Loucy (cell line): ENCODE measurements around the gene RGS3.

Experiments used
- H2AFZ ChIP-seq: fragments of 200-600 bp; sonication (generic); 2 replicates; pipeline ENCODE4 v1.6.0; 2016; ENCODE audit warnings: antibody characterized with exemption, mild to moderate bottlenecking, low read length, moderate library complexity
- H3F3A ChIP-seq: fragments of 200-600 bp; 2 replicates; pipeline ENCODE4 v1.6.0; 2016; ENCODE audit warnings: antibody characterized with exemption, low read depth, mild to moderate bottlenecking
- H3K27me3 ChIP-seq: fragments of 200-600 bp; sonication (generic); 2 replicates; pipeline ENCODE4 v1.6.1; 2014; ENCODE audit warnings: low read length, mild to moderate bottlenecking; ENCODE audit not compliant: insufficient read depth, poor library complexity, severe bottlenecking
- H3K36me3 ChIP-seq: fragments of 200-600 bp; sonication (generic); 2 replicates; pipeline ENCODE4 v1.6.1; 2016; ENCODE audit warnings: low read length; ENCODE audit not compliant: insufficient read depth
- H3K4me1 ChIP-seq: fragments of 200-600 bp; sonication (generic); 2 replicates; pipeline ENCODE4 v1.5.1; 2014; ENCODE audit warnings: low read length, mild to moderate bottlenecking; ENCODE audit not compliant: insufficient read depth, poor library complexity, severe bottlenecking
- H3K4me2 ChIP-seq: fragments of 200-600 bp; sonication (generic); 2 replicates; pipeline ENCODE4 v1.6.0; 2014; ENCODE audit warnings: antibody characterized with exemption, low read length, low read depth, mild to moderate bottlenecking; ENCODE audit not compliant: poor library complexity, severe bottlenecking
- H3K4me3 ChIP-seq: fragments of 200-600 bp; sonication (generic); 2 replicates; pipeline ENCODE4 v1.5.1; 2014; ENCODE audit warnings: low read length, mild to moderate bottlenecking, mixed read lengths; ENCODE audit not compliant: poor library complexity, severe bottlenecking
- H3K79me2 ChIP-seq: fragments of 200-600 bp; sonication (generic); 2 replicates; pipeline ENCODE4 v1.6.1; 2014; ENCODE audit warnings: low read length; ENCODE audit not compliant: insufficient read depth
- H3K9ac ChIP-seq: fragments of 200-600 bp; sonication (generic); 2 replicates; pipeline ENCODE4 v1.6.0; 2014; ENCODE audit warnings: mild to moderate bottlenecking, low read depth, low read length, moderate library complexity; ENCODE audit not compliant: poor library complexity, severe bottlenecking
- H3K9me2 ChIP-seq: fragments of 200-600 bp; sonication (generic); replicated peaks from 2 replicates; pipeline ENCODE4 v1.6.1; 2016; ENCODE audit warnings: low read depth, low read length, mixed read lengths
- H3K9me3 ChIP-seq: fragments of 200-600 bp; sonication (generic); 2 replicates; pipeline ENCODE4 v1.6.1; 2014; ENCODE audit warnings: mild to moderate bottlenecking, antibody characterized with exemption, low read length, low read depth; ENCODE audit not compliant: insufficient read depth
- H4K20me1 ChIP-seq: fragments of 200-600 bp; sonication (generic); 2 replicates; pipeline ENCODE4 v1.6.0; 2014; ENCODE audit warnings: antibody characterized with exemption, low read length, mild to moderate bottlenecking; ENCODE audit not compliant: insufficient read depth, poor library complexity, severe bottlenecking
- EZH2phosphoT487 ChIP-seq: fragments of 200-600 bp; IDR thresholded peaks from 2 replicates; pipeline ENCODE4 v1.6.1; 2018; ENCODE audit warnings: antibody characterized with exemption, mild to moderate bottlenecking, moderate library complexity, borderline replicate concordance
- TF ChIP-seq, protein P1 (sequence below): fragments of 200-600 bp; sonication (generic); conservative IDR thresholded peaks from 2 replicates; pipeline ENCODE4 v1.5.1; 2014; ENCODE audit warnings: mild to moderate bottlenecking, antibody characterized with exemption, low read length

Gene RGS3

DNA sequence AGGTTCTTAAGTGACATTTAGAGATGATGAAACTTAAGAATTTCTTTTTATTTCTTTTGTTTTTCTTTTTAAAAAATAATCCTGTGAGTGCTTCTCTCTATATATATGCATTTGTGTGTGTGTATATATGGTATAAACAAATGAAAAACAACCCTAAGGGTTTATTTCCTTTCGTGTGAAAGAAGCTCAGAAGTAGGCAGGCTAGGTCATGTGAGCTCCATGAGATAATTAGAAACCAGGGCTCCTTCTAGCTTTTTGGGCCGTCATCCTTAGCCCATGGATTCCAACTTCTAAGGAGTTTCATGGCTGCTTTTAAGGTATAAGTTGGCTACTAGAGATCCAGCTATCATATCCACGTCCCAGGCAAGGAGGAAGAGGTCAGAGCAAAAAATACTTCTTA lies 41.8 kb upstream of the RGS3 start:
- H4K20me1 ChIP-seq: no peaks in the 10 kb centered on the region
- no peak for TF ChIP-seq EZH2phosphoT487
- TF ChIP-seq, protein P1, sequence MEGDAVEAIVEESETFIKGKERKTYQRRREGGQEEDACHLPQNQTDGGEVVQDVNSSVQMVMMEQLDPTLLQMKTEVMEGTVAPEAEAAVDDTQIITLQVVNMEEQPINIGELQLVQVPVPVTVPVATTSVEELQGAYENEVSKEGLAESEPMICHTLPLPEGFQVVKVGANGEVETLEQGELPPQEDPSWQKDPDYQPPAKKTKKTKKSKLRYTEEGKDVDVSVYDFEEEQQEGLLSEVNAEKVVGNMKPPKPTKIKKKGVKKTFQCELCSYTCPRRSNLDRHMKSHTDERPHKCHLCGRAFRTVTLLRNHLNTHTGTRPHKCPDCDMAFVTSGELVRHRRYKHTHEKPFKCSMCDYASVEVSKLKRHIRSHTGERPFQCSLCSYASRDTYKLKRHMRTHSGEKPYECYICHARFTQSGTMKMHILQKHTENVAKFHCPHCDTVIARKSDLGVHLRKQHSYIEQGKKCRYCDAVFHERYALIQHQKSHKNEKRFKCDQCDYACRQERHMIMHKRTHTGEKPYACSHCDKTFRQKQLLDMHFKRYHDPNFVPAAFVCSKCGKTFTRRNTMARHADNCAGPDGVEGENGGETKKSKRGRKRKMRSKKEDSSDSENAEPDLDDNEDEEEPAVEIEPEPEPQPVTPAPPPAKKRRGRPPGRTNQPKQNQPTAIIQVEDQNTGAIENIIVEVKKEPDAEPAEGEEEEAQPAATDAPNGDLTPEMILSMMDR: no peak
- no peak overlapping the region for H3K4me3 ChIP-seq
- H3K4me1 ChIP-seq: peaks cover 28% of the 10 kb centered on the region
- H3F3A ChIP-seq: no peaks in the 10 kb centered on the region
- no peaks in the 10 kb centered on the region for H3K9me2 ChIP-seq
- H3K4me2 ChIP-seq: no peak overlapping the region
- H2AFZ ChIP-seq: no peak overlapping the region
- H3K9me3 ChIP-seq: no peaks in the 10 kb centered on the region
- no peaks in the 10 kb centered on the region for H3K36me3 ChIP-seq
- no peaks in the 10 kb centered on the region for H3K79me2 ChIP-seq
- H3K27me3 ChIP-seq: no peaks in the 10 kb centered on the region
- no peak overlapping the region for H3K9ac ChIP-seq

DNA sequence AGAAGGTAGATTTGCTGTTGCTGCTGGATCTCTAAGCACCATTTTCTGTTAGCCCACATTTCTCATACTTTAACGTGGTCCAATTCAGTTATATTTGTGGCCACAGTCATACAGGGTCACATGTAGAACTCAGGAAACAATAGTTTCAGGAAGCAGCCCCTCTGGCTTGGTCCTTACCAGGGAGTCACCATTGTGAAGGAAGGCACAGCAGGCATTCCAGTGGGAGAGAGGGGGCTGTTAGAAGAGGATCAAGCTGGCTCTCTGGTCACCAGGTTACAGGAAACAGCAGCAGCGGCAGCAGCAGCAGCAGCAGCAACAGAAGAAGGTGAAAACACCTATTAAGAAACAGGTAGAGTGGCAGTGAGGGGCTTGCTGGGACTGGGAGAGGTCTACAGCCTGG lies 38.5 kb upstream of the RGS3 start:
- no peak for TF ChIP-seq EZH2phosphoT487
- TF ChIP-seq, protein P1: no peak
- H3K79me2 ChIP-seq: no peaks in the 10 kb centered on the region
- H3K4me3 ChIP-seq: peak overlapping the region; percentile 63
- peak overlapping the region; percentile 87 for H3K4me2 ChIP-seq
- H2AFZ ChIP-seq: peak overlapping the region; percentile 87
- no peaks in the 10 kb centered on the region for H3K9me2 ChIP-seq
- H4K20me1 ChIP-seq: no peaks in the 10 kb centered on the region
- no peaks in the 10 kb centered on the region for H3K9me3 ChIP-seq
- peaks cover 43% of the 10 kb centered on the region for H3K4me1 ChIP-seq
- H3F3A ChIP-seq: no peaks in the 10 kb centered on the region
- no peaks in the 10 kb centered on the region for H3K36me3 ChIP-seq
- peak overlapping the region; percentile 70 for H3K9ac ChIP-seq
- no peaks in the 10 kb centered on the region for H3K27me3 ChIP-seq

DNA sequence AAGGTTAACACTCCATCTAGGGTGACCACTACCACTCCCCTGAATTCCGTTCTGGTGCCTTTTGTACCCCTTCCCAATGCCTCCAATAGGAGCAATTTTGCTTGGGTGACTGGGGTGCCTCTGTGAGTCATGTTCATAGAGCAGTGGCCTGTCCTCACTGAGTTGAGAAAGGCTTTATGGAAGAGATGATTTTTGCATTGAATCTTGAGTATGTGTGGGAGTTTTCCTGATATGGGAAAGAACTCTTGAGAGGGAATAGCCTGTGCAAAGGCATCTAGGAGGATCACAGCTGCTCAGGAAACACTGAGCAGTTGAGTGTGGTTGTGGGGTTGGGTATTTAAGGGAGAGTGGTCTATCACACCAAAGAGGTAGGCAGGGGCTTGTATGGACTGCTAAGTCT lies 36.8 kb upstream of the RGS3 start:
- no peaks in the 10 kb centered on the region for H3K36me3 ChIP-seq
- H3K27me3 ChIP-seq: no peaks in the 10 kb centered on the region
- H2AFZ ChIP-seq: no peak overlapping the region
- peaks cover 43% of the 10 kb centered on the region for H3K4me1 ChIP-seq
- no peaks in the 10 kb centered on the region for H3K9me3 ChIP-seq
- peak overlapping the region; percentile 63 for H3K4me3 ChIP-seq
- peak overlapping the region; percentile 87 for H3K4me2 ChIP-seq
- H3K9me2 ChIP-seq: no peaks in the 10 kb centered on the region
- no peaks in the 10 kb centered on the region for H3K79me2 ChIP-seq
- TF ChIP-seq, protein P1: no peak
- no peak for TF ChIP-seq EZH2phosphoT487
- no peaks in the 10 kb centered on the region for H4K20me1 ChIP-seq
- no peaks in the 10 kb centered on the region for H3F3A ChIP-seq
- peak overlapping the region; percentile 70 for H3K9ac ChIP-seq
